HepG2 (cell line): Measurements from ENCODE around the gene LRP10. TPM values are rescaled to one million over a fixed set of nuclear protein-coding genes. Genes with fewer than 3 reads are reported as not detected.

Experiments
- ARID5B ChIP-seq: IDR thresholded peaks from 2 replicates; pipeline ENCODE4 v1.4.0; 2020; ENCODE audit warnings: mild to moderate bottlenecking, missing genetic modification reagents
- ARNT2 ChIP-seq: sonication (generic); formaldehyde crosslinking; IDR thresholded peaks from 2 replicates; pipeline ENCODE4 v1.8.0; 2022; ENCODE audit warnings: mild to moderate bottlenecking, low read depth, missing genetic modification reagents, moderate library complexity
- BCLAF1 ChIP-seq: fragments of 450-650 bp; IDR thresholded peaks from 2 replicates; pipeline ENCODE4 v1.6.1; 2017; ENCODE audit warnings: mild to moderate bottlenecking
- BHLHE40 ChIP-seq: IDR thresholded peaks from 2 replicates; pipeline ENCODE4 v1.6.1; 2011; ENCODE audit warnings: low read length, improper control_type of control experiment
- EEA1 ChIP-seq: sonication (generic); formaldehyde crosslinking; IDR thresholded peaks from 2 replicates; pipeline ENCODE4 v1.5.1; 2020; ENCODE audit warnings: mild to moderate bottlenecking, missing genetic modification reagents, borderline replicate concordance
- ELF1 ChIP-seq: sonication (generic); formaldehyde crosslinking; IDR thresholded peaks from 2 replicates; pipeline ENCODE4 v1.4.0; 2020; ENCODE audit warnings: missing genetic modification reagents
- ELK4 ChIP-seq: sonication (generic); formaldehyde crosslinking; IDR thresholded peaks from 2 replicates; pipeline ENCODE4 v1.9.0; 2021; ENCODE audit warnings: missing genetic modification reagents, borderline replicate concordance
- ETV5 ChIP-seq: IDR thresholded peaks from 2 replicates; pipeline ENCODE4 v1.6.1; 2018; ENCODE audit warnings: missing biosample characterization, missing genetic modification reagents, inconsistent platforms, borderline replicate concordance
- MTERF4 ChIP-seq: sonication (generic); formaldehyde crosslinking; IDR thresholded peaks from 2 replicates; pipeline ENCODE4 v1.8.0; 2023; ENCODE audit warnings: mild to moderate bottlenecking, missing genetic modification reagents
- PLSCR1 ChIP-seq: sonication (generic); formaldehyde crosslinking; IDR thresholded peaks from 2 replicates; pipeline ENCODE4 v1.5.0; 2020; ENCODE audit warnings: missing genetic modification reagents, mild to moderate bottlenecking, borderline replicate concordance
- PRPF4 ChIP-seq: fragments of 200-400 bp; formaldehyde crosslinking; IDR thresholded peaks from 2 replicates; pipeline ENCODE4 v1.6.1; 2016; ENCODE audit warnings: low read length, low read depth; ENCODE audit not compliant: poor library complexity, severe bottlenecking
- RFX1 ChIP-seq: fragments of 450-650 bp; IDR thresholded peaks from 2 replicates; pipeline ENCODE4 v1.6.1; 2017
- XRCC5 ChIP-seq: fragments of 200-400 bp; formaldehyde crosslinking; optimal IDR thresholded peaks from 2 replicates; pipeline ENCODE3; 2017; ENCODE audit warnings: mild to moderate bottlenecking, low read length
- ZBTB44 ChIP-seq: sonication (generic); formaldehyde crosslinking; IDR thresholded peaks from 2 replicates; pipeline ENCODE4 v1.4.0; 2020; ENCODE audit warnings: missing genetic modification reagents
- ZFX ChIP-seq: sonication (generic); formaldehyde crosslinking; IDR thresholded peaks from 2 replicates; pipeline ENCODE4 v1.4.0; 2020; ENCODE audit warnings: mild to moderate bottlenecking, low read depth, missing genetic modification reagents, moderate library complexity
- ZNF496 ChIP-seq: sonication (generic); formaldehyde crosslinking; IDR thresholded peaks from 2 replicates; pipeline ENCODE4 v1.8.1; 2023; ENCODE audit warnings: mild to moderate bottlenecking, moderate library complexity, missing genetic modification reagents; ENCODE audit not compliant: insufficient replicate concordance
- ZNF501 ChIP-seq: sonication (generic); formaldehyde crosslinking; IDR thresholded peaks from 2 replicates; pipeline ENCODE4 v1.5.1; 2020; ENCODE audit warnings: mild to moderate bottlenecking, moderate library complexity, missing genetic modification reagents
- polyA plus RNA-seq, 8 experiments: library from polyadenylated mRNA; depleted of rRNA in 3 of 8; stranded (reverse) in 7 of 8; unstranded in 1 of 8; fragments of >200 nt; fragmentation: Illumina TruSeq in 4 of 8; extraction: Trizol in 4 of 8; gene quantifications; 2 replicates each; pipeline versions ENCODE4 v1.2.1 to v1.2.3, GENCODE V29; 2011 to 2016; ENCODE audit warnings: low read depth in 4 of 8, missing spikeins in 1 of 8, mixed read lengths in 1 of 8; ENCODE audit not compliant: insufficient read depth in 1 of 8
- total RNA-seq, 5 experiments: library from RNA; depleted of rRNA; stranded (reverse); fragments of >200 nt; fragmentation: Illumina TruSeq; extraction: Trizol; gene quantifications; 2 replicates each; pipeline ENCODE4 v1.2.3, GENCODE V29; 2016; ENCODE audit warnings: low read depth in 1 of 5

The LRP10 gene
- total and polyA plus RNA-seq, 2 of the 13 experiments (the other 11 are each of a cell fraction or from before 2014, with no cell fraction given) = 16.9 to 45.2 TPM

GRCh38 chr14:22854963-22855724 lies 16.4 kb upstream of the LRP10 start (continued):
- TF ChIP-seq BCLAF1 (no peak), XRCC5 (no peak), PLSCR1 (no peak), ARNT2 (0 out of 2 replicates have a peak, but pooled peaks have one; percentile 32), EEA1 (CRISPR knock-in tag) (no peak), ZNF501 (peak; percentile 40; the same call in 1 of the 2 replicates), ARID5B (CRISPR knock-in tag) (peak; percentile 71), ELF1 (CRISPR knock-in tag) (peak; percentile 15; the same call in 1 of the 2 replicates), PRPF4 (no peak), BHLHE40 (no peak), ZBTB44 (CRISPR knock-in tag) (no peak), ELK4 (no peak), ETV5 (CRISPR knock-in tag) (peak; percentile 68; the same call in 1 of the 2 replicates), MTERF4 (CRISPR knock-in tag) (no peak), ZNF496 (CRISPR knock-in tag) (no peak), RFX1 (no peak), ZFX (CRISPR knock-in tag) (0 out of 2 replicates have a peak, but pooled peaks have one; percentile 11)
